Right atrium auricular region (tissue), 2 donors: ENCODE results near the gene TRAF4. TPM values are rescaled to one million over a fixed set of nuclear protein-coding genes. Genes with fewer than 3 reads are reported as not detected.

Experiments used
- DNase-seq: peaks from one replicate; pipeline ENCODE4 v3.0.0-alpha.2; 2019; ENCODE audit warnings: low spot score
- H3K27ac ChIP-seq, 2 donors: fragments of 200-600 bp; sonication (generic); 1 replicate in 1 of 2; 2 replicates in 1 of 2; pipeline ENCODE4 v1.5.1; 2016 to 2019
- H3K27me3 ChIP-seq, 2 donors: fragments of 200-600 bp; sonication (generic); one replicate each; pipeline versions ENCODE4 v1.5.1 to v1.6.0; 2017 to 2019
- H3K36me3 ChIP-seq: fragments of 200-600 bp; sonication (generic); one replicate; pipeline ENCODE4 v1.5.1; 2016
- H3K4me1 ChIP-seq, 2 donors: fragments of 200-600 bp; sonication (generic); one replicate each; pipeline versions ENCODE4 v1.5.1 to v1.6.0; 2017 to 2019
- H3K4me3 ChIP-seq, 2 donors: fragments of 200-600 bp; sonication (generic); 1 replicate in 1 of 2; 2 replicates in 1 of 2; pipeline ENCODE4 v1.5.1; 2017 to 2019; ENCODE audit warnings: mild to moderate bottlenecking in 1 of 2, moderate library complexity in 1 of 2
- H3K9me3 ChIP-seq, 2 donors: fragments of 200-600 bp; sonication (generic); one replicate each; pipeline ENCODE4 v1.5.1; 2019
- CTCF ChIP-seq, 2 donors: fragments of 200-600 bp; sonication (generic); IDR thresholded peaks; one replicate each; pipeline ENCODE4 v1.5.1; 2019; ENCODE audit warnings: antibody characterized with exemption in 2 of 2
- total RNA-seq, 2 donors: library from RNA; depleted of rRNA; stranded (reverse); fragments of >200 nt; gene quantifications; one replicate each; pipeline ENCODE4 v1.1.0, GENCODE V29; 2016

TRAF4 gene
- total RNA-seq, 2 donors from 2014 or later: 3.3 to 6.7 TPM

DNA sequence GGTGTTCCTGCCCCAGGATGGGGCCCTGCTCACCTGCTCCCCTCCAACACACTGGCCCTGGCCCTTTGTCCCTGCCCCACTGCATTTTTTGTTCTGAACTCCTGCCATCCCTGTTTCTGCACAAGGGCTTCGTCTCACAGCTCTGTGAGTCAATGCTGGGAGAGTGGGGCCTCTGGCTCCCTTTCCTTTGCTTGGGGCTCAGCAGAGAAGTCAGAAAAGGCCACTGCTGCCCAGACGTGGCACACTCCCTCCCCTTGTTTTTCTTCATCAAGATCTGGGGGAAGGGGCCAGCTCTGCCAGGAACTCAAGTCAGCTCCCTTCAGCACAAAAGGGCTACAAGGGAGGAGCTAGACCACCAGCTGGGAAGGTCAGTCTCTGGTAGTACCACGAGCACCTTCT is 41.1 kb upstream of the TRAF4 start:
- Histone ChIP-seq H3K36me3 (peaks cover 58% of the 10 kb centered on the region), H3K4me1 (no peaks in the 10 kb centered on the region), H3K9me3 (no peaks in the 10 kb centered on the region), H3K27ac (no peak overlapping the region), H3K4me3 (no peak overlapping the region), H3K27me3 (no peaks in the 10 kb centered on the region)
- TF ChIP-seq CTCF (IDR thresholded peaks at IDR 0.05): no peak
- DNase-seq: no peak

DNA sequence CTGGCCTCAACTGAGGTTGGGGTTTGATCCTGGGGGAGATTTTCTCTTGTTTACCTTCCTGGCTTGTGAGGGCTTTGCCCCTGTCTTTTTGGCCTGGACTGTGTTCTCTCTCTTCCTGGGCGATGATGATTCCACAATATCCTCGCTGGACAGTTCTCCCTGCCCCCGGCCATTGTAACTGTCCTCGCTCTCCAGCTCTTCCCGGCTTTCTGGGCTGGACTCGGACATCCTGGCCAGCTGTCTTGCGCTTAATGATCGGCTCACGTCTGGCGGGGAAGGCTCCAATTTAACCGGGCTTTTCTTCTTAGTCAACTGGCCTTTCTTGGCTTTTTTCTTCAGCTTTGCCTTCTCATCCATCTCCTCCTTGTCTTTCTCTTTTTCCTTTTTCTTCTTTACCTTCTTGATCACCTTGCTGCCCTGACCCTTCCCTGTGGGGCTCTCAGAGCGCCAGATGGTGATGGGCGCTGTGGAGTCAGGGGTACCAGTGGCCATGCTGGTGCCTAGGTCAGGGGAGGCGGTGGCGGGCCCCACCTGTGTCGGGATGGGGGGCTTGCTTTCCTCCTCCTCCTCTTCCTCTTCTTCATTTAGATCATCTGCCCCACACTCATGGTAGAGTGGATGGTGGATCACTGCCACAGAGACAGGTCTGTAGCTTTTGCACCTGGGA is 40.1 kb upstream of the TRAF4 start:
- no peak for TF ChIP-seq CTCF (IDR thresholded peaks at IDR 0.05)
- Histone ChIP-seq H3K27ac (no peak overlapping the region), H3K4me3 (no peak overlapping the region), H3K4me1 (no peaks in the 10 kb centered on the region), H3K36me3 (peaks cover 49% of the 10 kb centered on the region), H3K9me3 (no peaks in the 10 kb centered on the region), H3K27me3 (no peaks in the 10 kb centered on the region)
- no peak for DNase-seq

DNA sequence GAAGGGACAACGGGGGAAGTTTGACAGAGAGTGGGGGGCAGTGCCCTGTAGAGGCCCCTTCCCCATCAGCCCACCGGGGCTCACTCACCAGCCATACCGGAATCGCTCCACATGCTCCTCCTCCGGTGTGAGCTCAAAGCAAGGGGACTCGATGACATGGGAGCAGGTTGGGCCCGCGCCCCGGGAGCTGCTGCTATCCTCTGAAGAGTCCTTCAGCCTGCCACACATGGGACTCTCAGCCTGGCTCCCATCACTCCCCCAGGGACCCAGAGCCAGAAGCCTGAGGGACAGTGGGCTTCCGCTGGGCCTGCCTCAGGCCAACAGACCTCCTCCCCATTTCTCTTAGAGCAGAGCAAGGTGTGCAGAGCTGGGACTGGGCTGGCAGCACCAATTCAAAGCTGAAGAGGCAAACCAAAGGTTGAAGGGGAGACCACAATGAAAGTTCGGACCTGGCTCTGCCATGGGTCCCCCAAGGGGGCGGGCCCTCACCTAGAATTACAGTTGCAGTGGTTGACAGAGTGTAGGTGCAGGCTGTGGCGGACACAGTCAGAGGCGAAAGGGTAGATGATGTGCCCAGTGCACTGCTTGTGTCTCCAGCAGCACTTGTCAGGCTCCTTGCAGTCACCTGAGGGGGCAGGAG is 39.5 kb upstream of the TRAF4 start:
- peaks cover 42% of the 10 kb centered on the region for H3K36me3 ChIP-seq
- no peak overlapping the region for H3K27ac ChIP-seq
- H3K4me3 ChIP-seq: no peak overlapping the region
- no peaks in the 10 kb centered on the region for H3K9me3 ChIP-seq
- no peaks in the 10 kb centered on the region for H3K27me3 ChIP-seq
- no peak for DNase-seq
- H3K4me1 ChIP-seq: no peaks in the 10 kb centered on the region
- no peak for TF ChIP-seq CTCF (IDR thresholded peaks at IDR 0.05)

DNA sequence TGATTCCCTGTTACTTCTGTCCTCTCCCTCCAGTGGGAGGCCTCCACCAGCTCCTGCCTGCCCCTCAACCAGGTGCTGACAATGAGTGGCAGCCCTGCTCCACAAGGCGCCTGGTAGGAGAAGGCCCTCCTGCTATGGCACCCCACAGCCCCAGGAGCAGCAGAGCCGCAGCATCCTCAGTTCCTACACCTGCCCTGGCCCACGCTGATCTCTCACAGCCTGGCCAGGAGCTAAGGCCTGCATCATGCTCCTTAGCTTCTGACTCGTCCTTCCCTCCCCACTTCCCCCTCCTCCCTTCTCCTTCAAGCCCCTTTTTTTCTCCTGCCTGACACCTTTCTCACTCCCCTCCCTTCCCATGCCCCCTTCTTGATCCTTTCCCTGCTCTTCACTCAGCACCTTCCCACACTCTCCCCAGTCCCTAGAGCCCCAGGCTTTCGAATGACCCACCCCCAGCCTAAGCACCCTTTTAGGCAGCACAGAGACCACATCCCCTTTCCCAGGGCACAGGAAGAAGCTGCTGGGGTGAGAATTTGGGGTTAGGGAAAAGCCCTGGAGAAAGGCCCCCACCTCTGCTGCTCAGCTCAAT is 38.6 kb upstream of the TRAF4 start:
- no peak for DNase-seq
- Histone ChIP-seq H3K36me3 (peaks cover 34% of the 10 kb centered on the region), H3K27me3 (no peaks in the 10 kb centered on the region), H3K27ac (no peak overlapping the region), H3K4me3 (no peak overlapping the region), H3K4me1 (peaks cover 0 to 6% of the 10 kb centered on the region in 2 donors), H3K9me3 (no peaks in the 10 kb centered on the region)
- TF ChIP-seq CTCF (IDR thresholded peaks at IDR 0.05): no peak

DNA sequence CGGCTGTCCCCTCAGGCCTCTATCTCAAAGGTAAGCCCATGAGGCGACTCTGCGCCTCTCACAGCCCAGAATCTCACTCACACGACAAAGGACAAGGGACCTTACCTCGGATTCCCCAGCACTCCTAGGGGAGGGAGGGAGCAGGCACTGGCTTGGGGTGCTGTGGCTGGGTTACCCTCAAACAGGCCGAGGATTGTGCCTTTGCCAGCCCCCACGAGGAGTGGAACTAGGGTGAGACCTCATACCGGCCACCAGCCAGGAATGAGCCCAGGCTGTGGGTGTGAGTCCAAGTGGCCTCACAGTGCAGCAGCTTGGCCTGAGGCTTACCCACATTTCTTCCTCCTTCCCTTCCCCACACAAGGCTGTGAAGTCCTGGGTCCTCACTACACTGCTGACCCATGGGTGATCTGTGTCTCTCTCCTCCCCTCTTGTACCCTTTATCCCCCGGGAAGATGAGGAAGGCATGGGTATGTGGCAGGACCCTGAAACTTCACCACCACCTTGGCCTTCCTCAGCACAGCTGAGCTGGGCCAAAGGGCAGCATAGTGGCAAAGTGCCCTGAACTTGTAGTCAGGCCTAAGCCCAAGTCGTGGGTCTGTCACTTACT is 38.0 kb upstream of the TRAF4 start:
- H3K4me1 ChIP-seq: peaks cover 0 to 12% of the 10 kb centered on the region in 2 donors
- TF ChIP-seq CTCF (IDR thresholded peaks at IDR 0.05): no peak
- no peak for DNase-seq
- no peaks in the 10 kb centered on the region for H3K27me3 ChIP-seq
- peaks cover 27% of the 10 kb centered on the region for H3K36me3 ChIP-seq
- no peaks in the 10 kb centered on the region for H3K9me3 ChIP-seq
- no peak overlapping the region for H3K27ac ChIP-seq
- no peak overlapping the region for H3K4me3 ChIP-seq
